HepG2 (cell line): ENCODE data around the gene L3MBTL4. TPM values are rescaled to one million over a fixed set of nuclear protein-coding genes. Genes with fewer than 3 reads are reported as not detected.

ENCODE experiments used
- ADNP ChIP-seq: sonication (generic); formaldehyde crosslinking; IDR thresholded peaks from 2 replicates; pipeline ENCODE4 v1.4.0; 2020; ENCODE audit warnings: missing genetic modification reagents
- CBFB ChIP-seq: sonication (generic); formaldehyde crosslinking; IDR thresholded peaks from 2 replicates; pipeline ENCODE4 v1.4.0; 2020; ENCODE audit warnings: missing genetic modification reagents
- CBX1 ChIP-seq: IDR thresholded peaks from one replicate; pipeline ENCODE4 v1.6.1; 2016; ENCODE audit warnings: antibody characterized with exemption, low read depth
- EHMT2 ChIP-seq: fragments of 200-600 bp; sonication (generic); IDR thresholded peaks from 2 replicates; pipeline ENCODE4 v1.7.0; 2017; ENCODE audit warnings: antibody characterized with exemption, low read depth, low read length, borderline replicate concordance
- ERF ChIP-seq: IDR thresholded peaks from 2 replicates; pipeline ENCODE4 v1.6.1; 2018; ENCODE audit warnings: missing biosample characterization, missing genetic modification reagents
- GATAD2A ChIP-seq: IDR thresholded peaks from 2 replicates; pipeline ENCODE4 v1.6.1; 2016
- JDP2 ChIP-seq: sonication (generic); formaldehyde crosslinking; IDR thresholded peaks from 2 replicates; pipeline ENCODE4 v1.8.1; 2022; ENCODE audit warnings: missing genetic modification reagents, borderline replicate concordance
- LCORL ChIP-seq, 2 experiments: fragments of 450-650 bp in 1 of 2; sonication (generic) in 1 of 2; formaldehyde crosslinking in 1 of 2; IDR thresholded peaks; 2 replicates each; pipeline versions ENCODE4 v1.5.0 to v1.6.1; 2017 to 2020; ENCODE audit warnings: antibody characterized with exemption in 1 of 2, missing genetic modification reagents in 1 of 2
- MAF1 ChIP-seq: sonication (generic); formaldehyde crosslinking; IDR thresholded peaks from 2 replicates; pipeline ENCODE4 v1.5.0; 2020; ENCODE audit warnings: missing genetic modification reagents, borderline replicate concordance
- MEIS1 ChIP-seq: sonication (generic); formaldehyde crosslinking; IDR thresholded peaks from 2 replicates; pipeline ENCODE4 v1.9.0; 2021; ENCODE audit warnings: mild to moderate bottlenecking, missing genetic modification reagents, moderate library complexity, borderline replicate concordance
- NR1H2 ChIP-seq: sonication (generic); formaldehyde crosslinking; IDR thresholded peaks from 2 replicates; pipeline ENCODE4 v1.8.1; 2022; ENCODE audit warnings: low read depth, missing genetic modification reagents, borderline replicate concordance
- POLR2AphosphoS5 ChIP-seq: IDR thresholded peaks from 2 replicates; pipeline ENCODE4 v1.6.1; 2012; ENCODE audit warnings: low read depth, low read length
- RARG ChIP-seq: sonication (generic); formaldehyde crosslinking; IDR thresholded peaks from 2 replicates; pipeline ENCODE4 v1.4.0; 2020; ENCODE audit warnings: low read depth, mild to moderate bottlenecking, missing genetic modification reagents
- SOX13 ChIP-seq, 3 experiments: fragments of 450-650 bp in 1 of 3; sonication (generic) in 1 of 3; formaldehyde crosslinking in 1 of 3; IDR thresholded peaks in 2 of 3; conservative IDR thresholded peaks in 1 of 3; 2 replicates each; pipeline versions ENCODE4 v1.5.0 to v1.6.1; 2016 to 2020; ENCODE audit warnings: antibody characterized with exemption in 1 of 3, mild to moderate bottlenecking in 1 of 3, missing compliant biosample characterization in 1 of 3, missing genetic modification reagents in 1 of 3, moderate library complexity in 1 of 3
- ZFAT ChIP-seq: sonication (generic); formaldehyde crosslinking; conservative IDR thresholded peaks from 2 replicates; pipeline ENCODE4 v1.8.1; 2023; ENCODE audit warnings: missing genetic modification reagents, inconsistent platforms
- ZNF24 ChIP-seq: fragments of 450-650 bp; IDR thresholded peaks from 2 replicates; pipeline ENCODE4 v1.6.1; 2017; ENCODE audit warnings: antibody characterized with exemption, mild to moderate bottlenecking
- ZNF530 ChIP-seq: sonication (generic); formaldehyde crosslinking; IDR thresholded peaks from 2 replicates; pipeline ENCODE4 v1.5.0; 2020; ENCODE audit warnings: low read depth, mild to moderate bottlenecking, missing genetic modification reagents
- ZNF746 ChIP-seq: sonication (generic); formaldehyde crosslinking; IDR thresholded peaks from 2 replicates; pipeline ENCODE4 v1.8.0; 2022; ENCODE audit warnings: mild to moderate bottlenecking, missing genetic modification reagents
- polyA plus RNA-seq, 8 experiments: library from polyadenylated mRNA; depleted of rRNA in 3 of 8; stranded (reverse) in 7 of 8; unstranded in 1 of 8; fragments of >200 nt; fragmentation: Illumina TruSeq in 4 of 8; extraction: Trizol in 4 of 8; gene quantifications; 2 replicates each; pipeline versions ENCODE4 v1.2.1 to v1.2.3, GENCODE V29; 2011 to 2016; ENCODE audit warnings: low read depth in 4 of 8, missing spikeins in 1 of 8, mixed read lengths in 1 of 8; ENCODE audit not compliant: insufficient read depth in 1 of 8
- total RNA-seq, 5 experiments: library from RNA; depleted of rRNA; stranded (reverse); fragments of >200 nt; fragmentation: Illumina TruSeq; extraction: Trizol; gene quantifications; 2 replicates each; pipeline ENCODE4 v1.2.3, GENCODE V29; 2016; ENCODE audit warnings: low read depth in 1 of 5
- TF ChIP-seq, protein P1 (sequence below): sonication (generic); formaldehyde crosslinking; IDR thresholded peaks from 2 replicates; pipeline ENCODE4 v1.4.0; 2020; ENCODE audit warnings: missing genetic modification reagents, borderline replicate concordance
- TF ChIP-seq, protein P2 (sequence below): sonication (generic); formaldehyde crosslinking; IDR thresholded peaks from 2 replicates; pipeline ENCODE4 v1.8.1; 2023; ENCODE audit warnings: mild to moderate bottlenecking, inconsistent platforms, moderate library complexity, missing genetic modification reagents, borderline replicate concordance
- TF ChIP-seq, protein P3 (sequence below), 2 experiments: IDR thresholded peaks; 2 replicates each; pipeline ENCODE4 v1.6.1; 2011 to 2012; ENCODE audit warnings: low read length in 2 of 2, borderline replicate concordance in 1 of 2, low read depth in 1 of 2, mild to moderate bottlenecking in 1 of 2, moderate library complexity in 1 of 2

The L3MBTL4 gene
- total and polyA plus RNA-seq, 2 of the 13 experiments (the other 11 are each of a cell fraction or from before 2014, with no cell fraction given) = 10.8 to 13.3 TPM

DNA sequence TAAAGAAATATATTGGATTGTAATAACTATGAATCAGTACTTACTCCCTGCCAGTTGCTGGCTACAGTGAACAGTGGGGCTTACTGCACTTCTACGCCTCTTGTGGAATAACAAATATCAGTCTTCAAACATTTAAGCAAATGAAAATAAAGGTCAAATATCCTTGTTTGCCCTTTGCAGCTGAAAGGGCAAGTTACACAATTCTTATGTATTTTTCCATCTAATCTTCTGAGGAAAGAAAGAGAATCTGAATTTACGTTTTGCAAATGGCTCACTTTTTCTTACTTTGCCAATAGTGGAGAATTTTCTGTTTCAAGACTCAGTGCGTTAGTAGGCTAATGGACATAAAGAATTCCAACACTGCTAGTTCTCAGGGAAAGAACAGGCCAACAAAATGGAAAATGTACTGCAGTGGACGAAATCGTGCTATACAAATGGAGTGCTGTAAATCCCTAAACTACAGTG lies 362.2 kb downstream of the L3MBTL4 start (continued):
- no peak for TF ChIP-seq JDP2 (CRISPR knock-in tag)
- no peak for TF ChIP-seq MAF1
- no peak for TF ChIP-seq POLR2AphosphoS5
- no peak for TF ChIP-seq ADNP (CRISPR knock-in tag)
- TF ChIP-seq ZNF530 (CRISPR knock-in tag) = no peak
- TF ChIP-seq ERF (CRISPR knock-in tag) = no peak
- TF ChIP-seq RARG (CRISPR knock-in tag) = no peak
- no peak for TF ChIP-seq CBFB
- TF ChIP-seq ZNF24 = no peak
- TF ChIP-seq, protein P1, sequence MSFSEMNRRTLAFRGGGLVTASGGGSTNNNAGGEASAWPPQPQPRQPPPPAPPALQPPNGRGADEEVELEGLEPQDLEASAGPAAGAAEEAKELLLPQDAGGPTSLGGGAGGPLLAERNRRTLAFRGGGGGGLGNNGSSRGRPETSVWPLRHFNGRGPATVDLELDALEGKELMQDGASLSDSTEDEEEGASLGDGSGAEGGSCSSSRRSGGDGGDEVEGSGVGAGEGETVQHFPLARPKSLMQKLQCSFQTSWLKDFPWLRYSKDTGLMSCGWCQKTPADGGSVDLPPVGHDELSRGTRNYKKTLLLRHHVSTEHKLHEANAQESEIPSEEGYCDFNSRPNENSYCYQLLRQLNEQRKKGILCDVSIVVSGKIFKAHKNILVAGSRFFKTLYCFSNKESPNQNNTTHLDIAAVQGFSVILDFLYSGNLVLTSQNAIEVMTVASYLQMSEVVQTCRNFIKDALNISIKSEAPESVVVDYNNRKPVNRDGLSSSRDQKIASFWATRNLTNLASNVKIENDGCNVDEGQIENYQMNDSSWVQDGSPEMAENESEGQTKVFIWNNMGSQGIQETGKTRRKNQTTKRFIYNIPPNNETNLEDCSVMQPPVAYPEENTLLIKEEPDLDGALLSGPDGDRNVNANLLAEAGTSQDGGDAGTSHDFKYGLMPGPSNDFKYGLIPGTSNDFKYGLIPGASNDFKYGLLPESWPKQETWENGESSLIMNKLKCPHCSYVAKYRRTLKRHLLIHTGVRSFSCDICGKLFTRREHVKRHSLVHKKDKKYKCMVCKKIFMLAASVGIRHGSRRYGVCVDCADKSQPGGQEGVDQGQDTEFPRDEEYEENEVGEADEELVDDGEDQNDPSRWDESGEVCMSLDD (CRISPR knock-in tag) = no peak
- peak; percentile 75 for TF ChIP-seq GATAD2A
- peak; percentile 69; the same call in 1 of the 2 replicates for TF ChIP-seq EHMT2
- no peak for TF ChIP-seq ZFAT
- TF ChIP-seq SOX13 (IDR thresholded peaks at IDR 0.05) = no peak
- peak in 1 of 2 experiments; percentile 76; a peak in 2 of 4 replicates for TF ChIP-seq SOX13 (CRISPR knock-in tag; conservative IDR thresholded peaks at IDR 0.05 in 1 of 2, IDR thresholded peaks at IDR 0.05 in 1 of 2)
- TF ChIP-seq, protein P2, sequence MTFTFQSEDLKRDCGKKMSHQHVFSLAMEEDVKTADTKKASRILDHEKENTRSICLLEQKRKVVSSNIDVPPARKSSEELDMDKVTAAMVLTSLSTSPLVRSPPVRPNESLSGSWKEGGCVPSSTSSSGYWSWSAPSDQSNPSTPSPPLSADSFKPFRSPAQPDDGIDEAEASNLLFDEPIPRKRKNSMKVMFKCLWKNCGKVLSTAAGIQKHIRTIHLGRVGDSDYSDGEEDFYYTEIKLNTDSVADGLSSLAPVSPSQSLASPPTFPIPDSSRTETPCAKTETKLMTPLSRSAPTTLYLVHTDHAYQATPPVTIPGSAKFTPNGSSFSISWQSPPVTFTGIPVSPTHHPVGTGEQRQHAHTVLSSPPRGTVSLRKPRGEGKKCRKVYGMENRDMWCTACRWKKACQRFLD (CRISPR knock-in tag) = no peak
- no peak for TF ChIP-seq NR1H2
- TF ChIP-seq, protein P3, sequence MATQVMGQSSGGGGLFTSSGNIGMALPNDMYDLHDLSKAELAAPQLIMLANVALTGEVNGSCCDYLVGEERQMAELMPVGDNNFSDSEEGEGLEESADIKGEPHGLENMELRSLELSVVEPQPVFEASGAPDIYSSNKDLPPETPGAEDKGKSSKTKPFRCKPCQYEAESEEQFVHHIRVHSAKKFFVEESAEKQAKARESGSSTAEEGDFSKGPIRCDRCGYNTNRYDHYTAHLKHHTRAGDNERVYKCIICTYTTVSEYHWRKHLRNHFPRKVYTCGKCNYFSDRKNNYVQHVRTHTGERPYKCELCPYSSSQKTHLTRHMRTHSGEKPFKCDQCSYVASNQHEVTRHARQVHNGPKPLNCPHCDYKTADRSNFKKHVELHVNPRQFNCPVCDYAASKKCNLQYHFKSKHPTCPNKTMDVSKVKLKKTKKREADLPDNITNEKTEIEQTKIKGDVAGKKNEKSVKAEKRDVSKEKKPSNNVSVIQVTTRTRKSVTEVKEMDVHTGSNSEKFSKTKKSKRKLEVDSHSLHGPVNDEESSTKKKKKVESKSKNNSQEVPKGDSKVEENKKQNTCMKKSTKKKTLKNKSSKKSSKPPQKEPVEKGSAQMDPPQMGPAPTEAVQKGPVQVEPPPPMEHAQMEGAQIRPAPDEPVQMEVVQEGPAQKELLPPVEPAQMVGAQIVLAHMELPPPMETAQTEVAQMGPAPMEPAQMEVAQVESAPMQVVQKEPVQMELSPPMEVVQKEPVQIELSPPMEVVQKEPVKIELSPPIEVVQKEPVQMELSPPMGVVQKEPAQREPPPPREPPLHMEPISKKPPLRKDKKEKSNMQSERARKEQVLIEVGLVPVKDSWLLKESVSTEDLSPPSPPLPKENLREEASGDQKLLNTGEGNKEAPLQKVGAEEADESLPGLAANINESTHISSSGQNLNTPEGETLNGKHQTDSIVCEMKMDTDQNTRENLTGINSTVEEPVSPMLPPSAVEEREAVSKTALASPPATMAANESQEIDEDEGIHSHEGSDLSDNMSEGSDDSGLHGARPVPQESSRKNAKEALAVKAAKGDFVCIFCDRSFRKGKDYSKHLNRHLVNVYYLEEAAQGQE (IDR thresholded peaks at IDR 0.05; ENCODE audit: borderline replicate concordance in 1 of 2, low read depth in 1 of 2, low read length in 2 of 2) = no peak
- TF ChIP-seq MEIS1 = no peak
- no peak for TF ChIP-seq LCORL (IDR thresholded peaks at IDR 0.05)
- no peak for TF ChIP-seq LCORL (CRISPR knock-in tag; IDR thresholded peaks at IDR 0.05)
- no peak for TF ChIP-seq CBX1
- no peak for TF ChIP-seq ZNF746 (CRISPR knock-in tag)
